WI38 (cell line): Measurements from ENCODE around the gene SLC4A4.

Source experiments
- H3K4me3 ChIP-seq: 2 replicates; pipeline ENCODE4 v1.5.1; 2011; ENCODE audit warnings: low read depth, mild to moderate bottlenecking, control low read depth, low read length
- CTCF ChIP-seq: IDR thresholded peaks from 2 replicates; pipeline ENCODE4 v1.5.1; 2012; ENCODE audit warnings: low read depth, mild to moderate bottlenecking, control low read depth, low read length

Gene SLC4A4

DNA sequence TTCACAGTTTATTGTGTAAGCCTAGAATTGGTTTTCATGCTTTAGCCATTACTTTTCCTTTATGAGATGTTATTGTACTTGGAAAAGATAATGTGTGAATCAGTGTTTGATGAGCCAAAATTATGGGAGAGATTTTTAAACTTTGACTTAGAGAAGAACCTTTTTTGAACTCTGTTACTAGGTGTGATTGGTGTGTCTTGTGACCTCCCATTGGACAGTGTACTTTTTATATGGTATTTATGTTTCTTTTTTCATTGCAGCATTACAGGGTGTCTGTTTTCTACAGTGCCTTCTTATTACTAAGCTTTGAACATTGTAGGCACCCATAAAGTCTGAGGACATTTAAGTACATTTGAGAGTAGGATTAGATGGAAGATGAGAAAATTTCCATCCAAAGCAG lies 91.1 kb downstream of the SLC4A4 start:
- no peak for TF ChIP-seq CTCF
- H3K4me3 ChIP-seq, result no peak overlapping the region

- TF ChIP-seq CTCF, result no peak
- H3K4me3 ChIP-seq, result no peak overlapping the region
Measured at GRCh38 chr4:71430609-71431008, 91.8 kb downstream of the SLC4A4 start.

GRCh38 chr4:71440612-71441011 lies 101.8 kb downstream of the SLC4A4 start:
- H3K4me3 ChIP-seq, result no peak overlapping the region
- TF ChIP-seq CTCF, result no peak

GRCh38 chr4:71441186-71442169 lies 102.7 kb downstream of the SLC4A4 start:
- H3K4me3 ChIP-seq, result no peak overlapping the region
- TF ChIP-seq CTCF, result no peak

DNA sequence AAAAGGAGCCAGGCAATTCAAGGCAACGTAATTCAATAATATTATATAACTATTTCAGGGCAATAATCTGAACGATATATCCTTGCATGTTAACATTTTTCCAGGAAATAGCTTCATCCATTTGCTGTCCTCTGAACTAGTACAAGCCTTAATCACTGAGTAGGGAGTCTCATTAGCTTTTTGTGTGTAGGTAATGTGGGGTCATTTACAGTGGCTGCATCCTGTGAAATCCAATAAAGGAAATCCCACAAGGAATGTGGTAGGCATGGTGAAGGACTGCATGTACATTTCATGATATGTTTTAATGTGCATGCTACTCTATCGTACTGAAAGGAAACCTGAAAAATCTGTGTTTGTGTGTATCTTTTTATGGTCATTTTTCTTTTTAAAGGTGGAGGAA lies 103.5 kb downstream of the SLC4A4 start:
- TF ChIP-seq CTCF, result no peak
- no peak overlapping the region for H3K4me3 ChIP-seq

- no peak overlapping the region for H3K4me3 ChIP-seq
- no peak for TF ChIP-seq CTCF
Measured at GRCh38 chr4:71444395-71444794, 105.6 kb downstream of the SLC4A4 start.

- no peak overlapping the region for H3K4me3 ChIP-seq
- no peak for TF ChIP-seq CTCF
Measured at GRCh38 chr4:71445811-71446210, 107.0 kb downstream of the SLC4A4 start.
